Right renal cortex interstitium (tissue), 3 donors: ENCODE measurements around the gene KIRREL3. TPM values are rescaled to one million over a fixed set of nuclear protein-coding genes. Genes with fewer than 3 reads are reported as not detected.

Source experiments
- DNase-seq, 3 donors: peaks; one replicate each; pipeline ENCODE4 v3.0.0-alpha.2; 2013; ENCODE audit warnings: low read depth in 3 of 3, low spot score in 2 of 3
- polyA plus RNA-seq, 3 donors: library from polyadenylated mRNA; unstranded; fragments of 120-200 nt; gene quantifications; one replicate each; pipeline ENCODE4 v1.2.1, GENCODE V29; 2013; ENCODE audit not compliant: insufficient read length in 3 of 3

KIRREL3 gene
- polyA plus RNA-seq, 3 donors: 1.2 to 1.4 (median 1.3) TPM

GRCh38 chr11:126501641-126502040, 498.9 kb downstream of the KIRREL3 start:
- no peak for DNase-seq

- DNase-seq: no peak
Observed at GRCh38 chr11:126500981-126501380, 499.6 kb downstream of the KIRREL3 start.

GRCh38 chr11:126499131-126499752, 501.3 kb downstream of the KIRREL3 start:
- no peak for DNase-seq

GRCh38 chr11:126498281-126498680, 502.3 kb downstream of the KIRREL3 start:
- no peak for DNase-seq

- DNase-seq: no peak
Observed at GRCh38 chr11:126497581-126498122, 502.9 kb downstream of the KIRREL3 start.

- DNase-seq: no peak
Observed at GRCh38 chr11:126496576-126497337, 503.8 kb downstream of the KIRREL3 start.

GRCh38 chr11:126495281-126496220, 505.0 kb downstream of the KIRREL3 start:
- DNase-seq: no peak

- DNase-seq: no peak
Observed at GRCh38 chr11:126494831-126495230, 505.7 kb downstream of the KIRREL3 start.

- no peak for DNase-seq
Observed at GRCh38 chr11:126492331-126493082, 508.1 kb downstream of the KIRREL3 start.

- DNase-seq: no peak
Observed at GRCh38 chr11:126491092-126491491, 509.5 kb downstream of the KIRREL3 start.

- DNase-seq: no peak
Observed at GRCh38 chr11:126489836-126490660, 510.5 kb downstream of the KIRREL3 start.

GRCh38 chr11:126488591-126489370, 511.8 kb downstream of the KIRREL3 start:
- no peak for DNase-seq

GRCh38 chr11:126487711-126488110, 512.9 kb downstream of the KIRREL3 start:
- no peak for DNase-seq

GRCh38 chr11:126485986-126486635, 514.5 kb downstream of the KIRREL3 start:
- no peak for DNase-seq

- no peak for DNase-seq
Observed at GRCh38 chr11:126485021-126485792, 515.4 kb downstream of the KIRREL3 start.

- no peak for DNase-seq
Observed at GRCh38 chr11:126484266-126484665, 516.3 kb downstream of the KIRREL3 start.

GRCh38 chr11:126483621-126484195, 516.9 kb downstream of the KIRREL3 start:
- DNase-seq: no peak
